HG02840 (cell line): ENCODE measurements around the gene DKKL1.
"Not testable (repeated sequence)": the region's sequence is repeated elsewhere in the genome, so short reads cannot be mapped to it uniquely, and the experiment has no call there.

Experiments used
- ATAC-seq: cut with Tn5 transposase; IDR thresholded peaks from one replicate; pipeline ENCODE4 v1.9.1; 2021; ENCODE audit warnings: mild to moderate bottlenecking, moderate library complexity, moderate number of reproducible peaks; ENCODE audit not compliant: unreplicated experiment, low FRiP score

DKKL1 gene

DNA sequence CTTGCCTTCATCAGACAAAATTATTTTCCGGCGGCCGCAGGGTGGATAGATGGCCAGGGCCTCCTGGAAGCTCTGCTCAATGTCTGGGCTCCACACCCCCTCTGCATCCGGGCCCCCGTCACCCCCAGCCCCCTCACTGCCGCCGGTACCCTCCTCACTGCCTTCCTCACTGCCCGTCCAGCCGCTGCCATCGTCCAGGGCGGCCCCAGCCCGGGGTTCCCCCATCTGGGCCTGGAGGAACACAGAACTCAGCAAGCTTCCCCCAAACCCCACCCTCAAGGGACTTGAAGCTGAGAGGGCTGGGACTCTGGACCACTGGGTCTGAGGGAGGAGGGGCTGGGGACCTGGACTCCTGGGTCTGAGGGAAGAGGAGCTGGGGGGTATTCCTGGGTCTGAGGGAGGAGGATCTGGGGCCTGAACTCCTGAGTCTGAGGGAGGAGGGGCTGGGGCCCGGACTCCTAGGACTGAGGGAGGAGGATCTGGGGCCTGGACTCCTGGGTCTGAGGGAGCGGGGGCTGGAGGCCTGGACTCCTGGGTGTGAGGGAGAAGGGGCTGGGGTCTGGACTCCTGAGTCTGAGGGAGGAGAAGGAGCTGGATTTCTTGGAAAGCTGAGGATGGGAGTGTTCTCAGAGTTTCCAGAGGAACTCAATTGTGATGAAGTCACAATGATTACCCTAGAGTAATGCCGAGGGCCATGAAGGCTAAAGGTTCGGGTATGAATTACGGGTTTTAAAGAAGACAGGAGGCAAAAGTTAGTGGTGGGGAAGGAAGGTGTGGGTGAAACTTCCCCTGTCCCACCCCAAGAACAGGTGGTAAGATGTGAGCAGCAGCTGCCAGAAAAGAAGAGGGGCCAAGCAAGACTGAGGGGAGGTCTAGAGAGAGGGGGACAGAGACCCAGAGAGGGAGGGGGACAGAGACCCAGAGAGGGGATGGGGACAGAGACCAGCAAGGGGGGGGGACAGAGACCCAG lies 3.5 kb upstream of the DKKL1 start:
- no peak for ATAC-seq

DNA sequence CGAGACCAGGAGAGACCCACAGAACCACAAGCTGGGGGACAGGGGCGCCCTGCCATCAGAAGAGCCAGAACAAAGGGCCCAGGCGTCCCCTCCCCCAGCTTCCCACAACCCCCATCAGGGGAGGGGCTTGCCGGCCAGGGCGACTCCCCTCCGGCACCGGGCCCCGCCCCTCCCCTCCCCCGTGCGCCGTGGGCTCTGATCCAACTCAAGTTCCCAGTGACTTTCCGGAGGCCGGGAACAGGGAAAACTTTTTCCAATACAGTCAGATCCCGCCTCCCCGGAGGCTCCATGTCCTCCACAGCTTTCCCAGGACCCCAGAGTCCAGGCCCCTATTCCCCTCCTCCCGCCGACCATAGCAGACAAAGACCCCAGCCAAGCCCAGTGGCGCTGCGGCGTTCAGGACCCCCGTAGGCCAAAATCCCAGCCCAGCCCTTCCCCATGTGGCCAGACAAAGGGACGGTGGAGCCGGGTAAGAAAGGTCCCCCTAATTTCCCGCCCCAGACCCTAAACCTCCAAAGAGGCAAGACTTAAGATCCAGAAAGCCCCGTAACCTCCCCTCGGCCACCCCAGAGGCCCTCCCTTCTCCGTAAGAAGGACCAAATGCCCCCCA lies 2.1 kb upstream of the DKKL1 start:
- no peak for ATAC-seq

DNA sequence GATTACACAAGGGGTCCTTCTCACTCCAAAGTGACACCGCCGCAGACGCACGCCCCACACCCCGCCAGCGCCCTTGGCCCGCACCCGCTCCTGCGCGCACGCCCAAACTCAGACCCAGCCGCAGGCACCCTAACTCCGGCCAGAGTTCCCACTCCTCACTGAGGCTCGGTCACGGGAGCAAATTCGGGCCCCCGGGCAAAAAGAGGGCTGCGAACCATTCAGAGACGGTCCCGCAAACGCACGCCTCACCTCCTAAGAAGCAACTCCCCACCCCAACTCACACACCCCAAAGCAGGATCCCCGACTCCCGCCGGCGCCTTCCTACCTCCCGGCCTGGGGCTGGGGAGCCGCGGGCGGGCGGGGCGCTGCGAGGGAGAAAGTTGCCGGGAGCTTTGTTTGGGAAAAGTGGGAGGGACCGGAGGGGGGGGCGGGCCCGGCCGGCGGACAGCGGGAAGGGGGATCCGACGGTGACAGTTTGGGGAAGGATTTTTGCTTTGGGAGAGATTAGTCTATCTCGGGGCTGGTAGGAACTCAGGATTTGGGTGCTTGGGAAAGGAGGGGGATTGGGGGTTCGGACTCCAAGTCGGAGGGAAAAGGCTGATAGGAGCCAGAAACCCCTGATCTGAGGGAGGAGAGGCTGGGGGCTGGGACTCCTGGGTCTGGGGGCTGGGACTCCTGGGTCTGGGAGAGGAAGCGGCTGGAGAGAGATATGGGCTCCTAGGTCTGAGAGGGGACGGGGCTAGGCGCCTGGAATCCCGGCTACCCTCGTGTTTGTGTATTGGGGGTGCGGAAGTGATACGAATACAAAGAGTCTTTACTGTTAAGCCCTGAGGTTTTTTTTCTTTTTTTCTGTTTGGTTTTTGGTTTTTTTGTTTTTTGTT lies 1.4 kb upstream of the DKKL1 start, which contains the start of gene TEAD2:
TSS of gene TEAD2 (minus strand) at position 369 of the 881 bp plus-strand sequence. CDS start 2,341 bp downstream, outside the sequence.
- no peak for ATAC-seq

DNA sequence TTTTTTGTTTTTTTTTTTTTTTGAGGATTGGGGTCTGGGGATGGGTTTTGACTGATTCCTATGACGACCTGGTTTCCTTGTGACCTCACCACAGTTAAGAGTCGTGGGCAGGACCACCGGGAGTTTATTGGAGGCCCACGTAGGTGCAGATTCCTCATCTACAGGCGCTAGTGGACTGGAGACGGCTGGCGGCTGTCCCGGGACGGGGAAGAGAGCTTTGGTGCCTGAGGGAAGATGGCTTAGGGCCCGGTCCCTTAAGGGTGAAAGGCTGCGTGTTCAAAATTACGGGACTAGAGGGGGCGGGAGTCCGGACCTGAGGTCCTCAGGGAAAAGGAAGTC lies 779 bp upstream of the DKKL1 start:
- ATAC-seq, result no peak

DNA sequence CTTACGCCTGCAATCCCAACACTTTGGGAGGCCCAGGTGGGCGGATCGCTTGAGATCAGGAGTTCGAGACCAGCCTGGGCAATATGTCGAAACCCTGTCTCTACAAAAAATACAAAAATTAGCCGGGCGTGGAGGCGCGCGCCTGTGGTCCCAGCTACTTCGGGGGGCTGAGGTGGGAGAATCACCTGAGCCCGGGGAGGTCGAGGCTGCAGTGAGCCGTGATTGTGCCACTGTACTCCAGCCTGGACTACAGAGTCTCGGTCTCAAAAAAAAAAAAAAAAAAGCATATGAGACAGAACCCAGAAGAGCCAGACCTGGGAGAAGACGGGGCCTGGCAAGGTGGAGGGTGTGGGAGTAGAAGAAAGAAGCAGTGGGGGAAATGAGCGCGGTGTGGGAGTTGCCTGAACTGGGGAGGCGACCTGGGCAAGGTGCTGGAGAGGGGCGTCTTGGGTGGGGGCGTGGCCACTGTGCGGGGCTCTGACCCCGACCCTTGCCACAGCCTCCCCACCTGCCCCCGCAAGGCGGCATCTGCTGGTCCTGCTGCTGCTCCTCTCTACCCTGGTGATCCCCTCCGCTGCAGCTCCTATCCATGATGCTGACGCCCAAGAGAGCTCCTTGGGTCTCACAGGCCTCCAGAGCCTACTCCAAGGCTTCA lies 533 bp downstream of the DKKL1 start:
- no peak for ATAC-seq

DNA sequence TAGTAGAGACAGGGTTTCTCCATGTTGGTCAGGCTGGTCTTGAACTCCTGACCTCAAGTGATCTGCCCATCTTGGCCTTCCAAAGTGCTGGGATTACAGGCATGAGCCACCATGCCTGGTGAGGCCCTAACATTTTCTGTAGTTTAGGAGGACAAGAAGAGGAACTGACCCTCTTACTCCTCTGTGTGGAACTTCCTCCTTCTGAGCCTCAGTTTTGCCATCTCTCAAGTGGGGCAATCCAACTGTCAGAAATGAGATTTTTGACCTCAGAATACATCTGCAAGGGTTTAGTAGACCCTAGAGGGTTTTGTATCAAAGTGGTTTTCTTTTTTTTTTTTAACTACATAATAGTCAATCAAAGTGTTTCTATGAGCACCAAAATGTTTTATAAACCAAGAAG lies 2.4 kb downstream of the DKKL1 start:
- no peak for ATAC-seq

DNA sequence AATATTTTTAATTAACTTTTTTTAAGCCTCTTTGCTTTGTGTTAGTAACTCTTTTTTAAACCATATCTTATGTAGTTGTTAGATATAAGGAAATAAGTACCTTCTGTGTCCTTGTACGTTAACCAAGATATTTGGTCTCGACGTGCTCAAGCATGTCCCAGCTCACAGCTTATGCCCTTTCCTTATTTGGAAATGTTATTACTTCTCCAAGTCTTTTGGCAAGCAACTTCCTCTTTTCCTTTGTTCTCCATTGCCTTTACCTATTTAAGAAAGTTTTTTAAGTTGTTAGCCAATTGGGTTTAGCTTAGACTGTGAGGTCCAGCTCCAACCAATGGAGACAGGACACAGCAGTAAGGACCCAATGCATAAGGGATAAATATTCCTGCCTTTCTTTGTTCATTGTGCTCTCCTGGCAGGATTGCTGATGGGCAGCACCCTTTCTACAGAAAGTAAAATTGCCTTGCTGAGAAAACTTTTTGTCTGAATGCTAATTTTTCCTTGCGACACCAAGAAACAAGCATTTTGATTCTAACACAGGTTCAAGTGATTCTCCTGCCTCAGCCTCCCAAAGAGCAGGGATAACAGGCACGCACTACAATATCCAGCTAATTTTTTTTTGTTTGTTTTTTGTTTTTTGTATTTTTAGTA lies 5.2 kb downstream of the DKKL1 start:
- ATAC-seq, result no peak

DNA sequence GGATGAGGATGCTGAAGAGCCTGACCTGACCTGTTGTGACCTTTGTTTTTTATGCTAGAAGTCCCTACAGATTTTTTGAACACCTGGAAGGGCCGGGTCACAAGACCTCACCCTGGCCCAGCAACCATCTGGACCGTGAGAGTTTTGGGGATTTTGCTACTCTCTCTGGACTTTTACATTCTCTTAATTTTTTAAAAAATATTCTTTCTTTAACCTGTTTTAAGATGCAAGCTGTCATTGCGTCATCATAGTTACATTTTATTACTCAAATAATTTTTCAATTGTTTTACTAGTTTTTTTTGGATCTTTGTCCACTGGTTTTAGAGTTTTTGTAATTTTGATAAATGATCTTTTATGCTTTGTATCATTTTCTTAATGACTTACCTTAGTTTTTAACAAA lies 7.5 kb downstream of the DKKL1 start:
- no peak for ATAC-seq

DNA sequence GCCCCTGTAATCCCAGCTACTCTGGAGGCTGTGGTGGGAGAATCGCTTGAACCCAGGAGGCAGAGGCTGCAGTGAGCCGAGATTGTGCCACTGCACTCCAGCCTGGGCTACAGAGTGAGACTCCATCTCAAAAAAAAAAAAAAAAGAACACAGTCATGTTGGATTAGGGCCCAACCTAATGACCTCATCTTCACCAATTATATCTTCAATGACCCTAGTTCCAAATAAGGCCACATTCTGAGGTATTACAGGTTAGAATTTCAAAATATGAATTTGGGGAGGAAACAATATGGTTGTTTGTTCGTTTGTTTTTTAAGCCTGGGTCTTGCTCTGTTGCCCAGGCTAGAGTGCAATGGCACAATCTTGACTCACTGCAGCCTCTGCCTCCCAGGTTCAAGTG lies 9.5 kb downstream of the DKKL1 start:
- ATAC-seq, result not testable (repeated sequence)

DNA sequence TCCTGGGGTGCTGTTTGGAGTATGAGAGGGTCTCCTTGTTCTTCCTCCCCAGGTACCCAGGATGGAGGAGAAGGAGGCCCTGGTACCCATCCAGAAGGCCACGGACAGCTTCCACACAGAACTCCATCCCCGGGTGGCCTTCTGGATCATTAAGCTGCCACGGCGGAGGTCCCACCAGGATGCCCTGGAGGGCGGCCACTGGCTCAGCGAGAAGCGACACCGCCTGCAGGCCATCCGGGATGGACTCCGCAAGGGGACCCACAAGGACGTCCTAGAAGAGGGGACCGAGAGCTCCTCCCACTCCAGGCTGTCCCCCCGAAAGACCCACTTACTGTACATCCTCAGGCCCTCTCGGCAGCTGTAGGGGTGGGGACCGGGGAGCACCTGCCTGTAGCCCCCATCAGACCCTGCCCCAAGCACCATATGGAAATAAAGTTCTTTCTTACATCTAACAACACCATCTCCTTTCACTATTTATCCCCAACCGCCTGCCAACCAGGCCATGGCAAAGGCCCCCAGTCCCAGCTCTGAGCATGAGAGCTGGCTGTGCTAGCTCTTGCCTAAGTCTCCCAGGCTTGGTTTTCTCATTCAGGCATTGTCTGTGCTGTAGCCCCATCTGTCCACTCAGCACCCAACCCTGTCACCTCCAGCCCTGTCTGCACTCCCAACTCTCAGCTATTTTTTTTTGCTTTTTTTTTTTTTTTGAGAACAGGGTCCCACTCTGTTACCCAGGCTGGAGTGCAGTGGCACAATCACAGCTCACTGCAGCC lies 11.2 kb downstream of the DKKL1 start:
- no peak for ATAC-seq

DNA sequence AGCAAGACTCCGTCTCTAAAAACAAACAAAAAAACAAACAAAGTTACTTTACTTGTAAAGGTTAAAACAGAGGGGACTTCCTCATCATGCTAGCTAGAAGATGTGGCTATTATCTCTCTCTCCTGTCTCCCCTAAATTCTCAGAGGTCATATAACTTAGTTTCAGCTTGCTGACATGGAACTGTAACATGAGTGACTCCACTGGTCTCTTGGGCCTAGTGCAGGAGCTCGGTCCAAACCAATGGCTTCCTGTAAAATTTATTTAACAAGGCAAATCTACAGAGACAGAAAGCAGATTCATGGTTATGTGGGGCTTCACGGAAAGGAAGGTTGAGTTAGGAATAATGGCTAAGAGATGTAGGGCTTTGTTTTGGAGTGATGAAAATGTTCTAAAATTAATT lies 14.8 kb downstream of the DKKL1 start:
- no peak for ATAC-seq

DNA sequence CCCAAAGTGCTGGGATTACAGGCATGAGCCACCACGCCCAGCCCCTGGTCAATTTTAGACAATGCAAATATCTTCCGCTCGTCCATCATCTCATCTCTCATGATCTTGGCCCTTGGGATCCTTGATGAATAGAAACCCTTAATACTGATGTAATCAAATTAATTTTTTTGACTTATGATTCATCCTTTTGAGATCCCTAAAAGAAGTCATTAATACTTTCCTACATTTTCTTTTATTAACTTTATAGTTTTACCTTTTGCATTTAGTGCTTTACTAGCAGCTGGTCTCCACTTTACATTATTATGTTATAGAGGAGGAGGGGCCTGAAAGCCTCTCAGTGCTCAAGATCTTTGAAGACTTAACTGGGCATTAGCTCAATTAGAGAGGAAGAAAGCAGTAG lies 16.7 kb downstream of the DKKL1 start:
- ATAC-seq, result no peak

DNA sequence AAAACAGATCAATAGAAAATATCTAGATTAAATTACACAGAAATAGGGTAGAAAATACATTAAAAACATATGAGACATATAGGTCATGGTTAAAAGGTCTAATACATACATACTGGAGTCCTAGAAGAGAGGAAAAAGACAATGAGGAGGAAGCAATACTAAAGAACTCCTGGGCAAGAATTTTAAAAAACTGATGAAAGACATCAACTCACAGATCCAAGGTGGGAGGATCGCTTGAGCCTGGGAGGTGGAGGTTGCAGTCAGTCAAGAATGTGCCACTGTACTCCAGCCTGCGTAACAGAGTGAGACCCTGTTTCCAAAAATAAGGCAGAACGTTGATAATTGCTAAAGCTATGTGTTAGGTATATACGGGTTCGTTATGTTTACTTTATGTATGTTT lies 19.0 kb downstream of the DKKL1 start:
- ATAC-seq, result no peak

DNA sequence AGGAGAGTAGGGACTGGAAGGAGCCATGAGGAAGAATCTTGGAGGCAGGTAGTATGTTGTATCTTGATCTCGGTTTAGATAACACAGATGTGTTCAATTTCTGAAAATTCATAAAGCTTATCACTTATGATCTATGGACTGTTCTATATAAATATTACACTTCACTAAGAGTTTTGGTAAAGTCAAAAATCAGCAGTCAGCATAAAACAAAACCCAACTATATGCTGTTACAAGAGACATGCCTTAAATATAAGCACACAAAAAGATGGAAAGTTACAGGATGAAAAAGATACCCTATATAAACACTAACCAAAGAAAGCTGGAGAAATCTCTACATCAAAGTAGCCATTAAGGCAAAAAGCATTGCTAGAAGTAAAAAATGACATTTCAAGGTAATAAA lies 19.9 kb downstream of the DKKL1 start:
- ATAC-seq, result no peak

DNA sequence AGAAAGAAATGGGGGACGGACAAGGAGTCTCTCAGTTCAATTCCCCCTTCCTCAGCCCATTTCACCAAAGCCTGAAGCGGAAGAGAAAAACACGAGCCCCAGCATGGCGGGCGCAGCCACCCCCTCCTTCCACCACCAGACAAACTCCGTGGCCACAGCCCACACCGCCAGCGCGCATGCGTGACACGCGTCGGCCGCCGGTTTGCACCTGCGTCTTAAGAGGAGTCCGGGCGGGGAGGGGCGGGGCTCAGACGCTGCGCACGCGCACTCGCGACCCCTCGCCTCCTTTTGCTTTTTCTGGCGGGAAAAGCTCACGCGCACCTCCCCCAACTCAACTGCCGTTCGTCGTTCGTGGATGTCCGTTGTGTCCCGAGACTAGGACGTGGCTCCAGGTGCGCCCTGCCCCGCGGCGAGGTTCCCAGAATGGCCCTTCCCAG lies 24.3 kb downstream of the DKKL1 start, which contains the start of gene KASH5:
TSS of gene KASH5 (plus strand) at position 314 of the 437 bp plus-strand sequence. CDS start 2,635 bp downstream, outside the sequence.
- ATAC-seq, result no peak

DNA sequence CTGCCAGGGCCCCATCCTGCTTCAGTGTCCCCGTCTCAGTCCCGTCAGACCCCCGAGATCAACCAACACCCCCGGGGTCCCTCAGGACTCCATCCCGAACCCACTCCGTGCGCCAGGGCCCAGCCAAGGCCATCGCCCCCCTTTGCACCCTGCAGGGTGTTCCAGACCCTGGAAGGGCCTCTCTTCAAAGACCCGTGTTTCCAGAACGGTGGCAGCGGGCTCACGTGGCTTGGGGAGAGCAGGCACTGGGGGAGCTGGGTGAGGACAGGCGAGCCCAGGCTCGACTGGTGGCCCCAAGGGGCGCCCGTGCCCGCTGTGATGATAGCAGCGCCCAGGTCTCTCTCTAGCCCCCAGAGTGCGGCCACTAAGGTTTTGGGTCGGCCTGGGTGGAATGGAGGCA lies 25.7 kb downstream of the DKKL1 start:
- ATAC-seq, result no peak

DNA sequence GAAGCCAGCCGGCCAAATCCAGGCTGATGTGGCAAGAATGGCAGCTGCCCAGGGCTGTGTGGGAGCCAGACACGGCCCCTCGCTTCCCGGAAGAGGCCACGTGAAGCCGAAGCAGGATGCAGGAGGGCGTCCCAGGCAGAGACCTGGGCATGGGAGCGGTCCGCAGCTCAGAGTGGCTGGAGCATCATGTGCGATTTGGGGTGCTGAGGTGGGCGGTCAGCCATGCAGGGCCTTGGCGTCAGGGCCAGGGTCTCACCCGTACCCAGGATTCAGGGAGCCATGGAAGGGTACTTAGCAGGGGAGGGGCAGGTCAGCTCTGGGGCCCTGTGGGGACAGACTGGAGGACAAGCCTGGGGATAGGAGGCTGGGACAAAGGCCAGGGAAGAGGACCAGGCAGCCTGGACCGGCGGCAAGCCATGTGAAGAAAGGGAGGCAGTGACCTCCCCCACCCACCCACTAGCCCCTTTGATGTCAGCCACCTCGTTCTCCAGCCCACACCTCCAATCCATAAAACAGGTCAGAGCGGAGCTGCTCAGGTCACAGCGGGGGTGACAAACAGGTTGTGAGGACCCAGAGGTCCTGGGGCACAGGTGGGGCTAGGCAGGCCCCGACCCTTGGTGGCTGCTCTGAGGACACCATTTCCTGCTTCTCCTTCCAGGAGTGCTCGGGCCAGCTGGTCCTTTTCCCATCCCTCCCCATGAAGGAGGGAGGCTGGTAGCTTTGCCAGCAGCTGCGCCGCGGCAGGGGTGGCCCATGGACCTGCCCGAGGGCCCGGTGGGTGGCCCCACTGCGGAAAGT lies 26.7 kb downstream of the DKKL1 start:
- ATAC-seq, result no peak

DNA sequence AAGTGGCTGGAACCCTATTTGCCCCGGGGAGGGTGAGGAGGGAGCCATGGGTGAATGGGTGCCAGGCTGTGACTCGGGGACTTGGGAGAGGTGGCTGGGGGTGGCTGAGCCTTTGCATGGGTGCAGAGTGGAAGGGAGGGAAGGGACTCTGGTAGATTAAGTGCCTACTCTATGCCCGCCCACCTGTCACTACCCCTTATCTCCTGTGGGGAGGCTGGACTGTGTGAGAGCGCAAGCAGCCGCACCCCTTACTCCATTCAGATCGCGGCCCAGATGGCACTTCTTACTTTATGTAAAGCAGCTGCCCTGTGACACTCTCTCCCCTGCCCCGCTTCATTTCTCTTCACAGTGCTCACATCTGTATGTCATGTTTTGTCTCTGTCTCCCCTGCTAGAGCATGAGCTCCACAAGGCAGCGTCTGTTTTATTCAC lies 27.3 kb downstream of the DKKL1 start:
- ATAC-seq, result no peak
